ENCODE measurements around the gene EYS. TPM values are rescaled to one million over a fixed set of nuclear protein-coding genes. Genes with fewer than 3 reads are reported as not detected.

Gene EYS
- total and polyA plus RNA-seq, 9 of the 15 experiments (the other 6 are each of a cell fraction or from before 2014, with no cell fraction given): 0.03 to 0.36 (median 0.10) TPM; not detected in 2

- no peaks in the 10 kb centered on the region for H3K9me3 ChIP-seq (replicated peaks; ENCODE audit: control insufficient read depth, insufficient read depth, low read depth, low read length)
- H3K4me3 ChIP-seq: no peak overlapping the region
- ATAC-seq (no peak), DNase-seq (ENCODE audit: extremely low read depth in 1 of 4, low spot score in 3 of 4) (no peak), FAIRE-seq (no peak)
- H3K27me3 ChIP-seq (ENCODE audit: control insufficient read depth in 2 of 2, insufficient read depth in 2 of 2, low read length in 2 of 2): no peaks in the 10 kb centered on the region
- H3K27ac ChIP-seq (ENCODE audit: extremely low read depth, low read depth, low read length): no peak overlapping the region
- WGBS (ENCODE audit: insufficient coverage, low coverage, missing lambda C conversion rate): 2% methylated on average over 11 of the region's 24 CpGs
- no peaks in the 10 kb centered on the region for H3K9me1 ChIP-seq (ENCODE audit: control insufficient read depth, insufficient read depth, low read length)
- ChIA-PET CTCF (ENCODE audit: low intra/inter-chr PET ratio) (no interaction called here), POLR2A (no interaction called here)
- no peaks in the 10 kb centered on the region for H3K4me1 ChIP-seq (replicated peaks in 1 of 2; ENCODE audit: control insufficient read depth in 2 of 2, insufficient read depth in 2 of 2, low read length in 2 of 2)
- no peaks in the 10 kb centered on the region for H3K36me3 ChIP-seq (ENCODE audit: control insufficient read depth, insufficient read depth, low read length)
- no peak overlapping the region for H3K4me2 ChIP-seq (ENCODE audit: insufficient read depth, low read length)
- TF ChIP-seq SPI1 (IDR thresholded peaks at IDR 0.05; ENCODE audit: borderline replicate concordance, low read depth, low read length): no peak
- TF ChIP-seq RUNX1 (IDR thresholded peaks at IDR 0.05; ENCODE audit: low read depth): no peak
- no peak for TF ChIP-seq TBL1XR1 (IDR thresholded peaks at IDR 0.05; ENCODE audit: low read length in 2 of 2)
- no peak for TF ChIP-seq CBX1 (IDR thresholded peaks at IDR 0.05; ENCODE audit: low read depth)
- TF ChIP-seq NRF1 (conservative IDR thresholded peaks at IDR 0.05 in 1 of 2, IDR thresholded peaks at IDR 0.05 in 1 of 2): no peak
- TF ChIP-seq FIP1L1 (IDR thresholded peaks at IDR 0.05; ENCODE audit: low read depth, low read length, poor library complexity, severe bottlenecking): no peak
- TF ChIP-seq BCLAF1 (IDR thresholded peaks at IDR 0.05; ENCODE audit: borderline replicate concordance in 1 of 2, control insufficient read depth in 1 of 2, low read depth in 2 of 2, low read length in 1 of 2): no peak
- TF ChIP-seq KDM2B (CRISPR knock-in tag; IDR thresholded peaks at IDR 0.05): no peak
- TF ChIP-seq, protein P1, sequence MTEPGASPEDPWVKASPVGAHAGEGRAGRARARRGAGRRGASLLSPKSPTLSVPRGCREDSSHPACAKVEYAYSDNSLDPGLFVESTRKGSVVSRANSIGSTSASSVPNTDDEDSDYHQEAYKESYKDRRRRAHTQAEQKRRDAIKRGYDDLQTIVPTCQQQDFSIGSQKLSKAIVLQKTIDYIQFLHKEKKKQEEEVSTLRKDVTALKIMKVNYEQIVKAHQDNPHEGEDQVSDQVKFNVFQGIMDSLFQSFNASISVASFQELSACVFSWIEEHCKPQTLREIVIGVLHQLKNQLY (CRISPR knock-in tag; conservative IDR thresholded peaks at IDR 0.05): no peak
- no peak for TF ChIP-seq MCM5 (IDR thresholded peaks at IDR 0.05; ENCODE audit: low read depth)
- TF ChIP-seq ATF1 (CRISPR knock-in tag; IDR thresholded peaks at IDR 0.05): no peak
- no peak for TF ChIP-seq ATF1 (tag; IDR thresholded peaks at IDR 0.05)
- no peak for TF ChIP-seq CEBPB (tag; IDR thresholded peaks at IDR 0.05)
- BruUV-seq (replicated peaks): no TSS peak
- no peak overlapping the region for H3K9ac ChIP-seq (ENCODE audit: insufficient read depth in 1 of 2, low read depth in 2 of 2, low read length in 2 of 2)
- in situ Hi-C loops (cut with MboI): no loop called here
- H3K79me2 ChIP-seq (ENCODE audit: control insufficient read depth, insufficient read depth, low read length): no peaks in the 10 kb centered on the region
- H2AFZ ChIP-seq (ENCODE audit: low read depth, low read length): no peak overlapping the region
- no peaks in the 10 kb centered on the region for H4K20me1 ChIP-seq (replicated peaks; ENCODE audit: control insufficient read depth, insufficient read depth, low read length)
- intact Hi-C loops (cut with micrococcal nuclease): no loop called here
These were observed 1683.3 kb downstream of the EYS start for GRCh38 chr6:64023693-64024092.
